ENCODE data around the gene CDC20B. TPM values are rescaled to one million over a fixed set of nuclear protein-coding genes. Genes with fewer than 3 reads are reported as not detected.
A peak's percentile ranks its signal among the peaks of the same experiment; 100 is the strongest.

CDC20B gene
- total RNA-seq = not detected
- not detected for polyA plus RNA-seq
- long read RNA-seq, donor 1 = 0 reads
- long read RNA-seq, donor 2 = 0 reads

GRCh38 chr5:55172937-55173686, at the start of gene CDC20B:
TSS of gene CDC20B (minus strand) at chr5:55173177. CDS start at chr5:55173000, 177 bp downstream.
- no peak for TF ChIP-seq CTCF (IDR thresholded peaks at IDR 0.05 in 8 of 11, conservative IDR thresholded peaks at IDR 0.05 in 3 of 11)
- no peak for TF ChIP-seq POLR2A (IDR thresholded peaks at IDR 0.05)
- peak in 1 of 3 donors; percentile 21 for TF ChIP-seq POLR2AphosphoS5 (IDR thresholded peaks at IDR 0.05)
- Histone ChIP-seq H3K36me3 (no peaks in the 10 kb centered on the region), H3K4me3 (peak within 1 kb of the TSS; percentile 22 to 68 (median 46)), H3K9me3 (no peaks in the 10 kb centered on the region), H3K27me3 (replicated peaks in 1 of 7) (peaks cover 3 to 99% (median 68%) of the 10 kb centered on the region in 7 donors), H3K4me1 (peaks cover 20 to 42% (median 33%) of the 10 kb centered on the region in 6 donors), H3K27ac (no peak within 1 kb of the TSS)
- WGBS, 5 donors = 1% methylated on average over 51 to 69 of the region's 69 CpGs
- DNase-seq = peak; percentile 89
- intact Hi-C loops (cut with DNase I; ENCODE audit: low total_unique reads) = loop anchor here (10.0 kb wide), 1 partner anchor 52 kb away; the partner anchor contains the start of gene MCIDAS

- intact Hi-C loops (cut with DNase I; ENCODE audit: low total_unique reads) = loop anchor here (10.0 kb wide), 1 partner anchor 48 kb away; the partner anchor contains the start of gene CDC20B
- 16 to 21% (median 18%) methylated on average over 30 of the region's 30 CpGs for WGBS, 5 donors
- TF ChIP-seq POLR2A (IDR thresholded peaks at IDR 0.05) (no peak), POLR2AphosphoS5 (IDR thresholded peaks at IDR 0.05) (no peak), CTCF (IDR thresholded peaks at IDR 0.05 in 8 of 11, conservative IDR thresholded peaks at IDR 0.05 in 3 of 11) (no peak)
These were observed 49.4 kb upstream of the CDC20B start for GRCh38 chr5:55222092-55222984.

GRCh38 chr5:55220433-55221185, 47.6 kb upstream of the CDC20B start:
- intact Hi-C loops (cut with DNase I; ENCODE audit: low total_unique reads) = loop anchor here (10.0 kb wide), 1 partner anchor 46 kb away; the partner anchor contains the start of gene CDC20B
- no peaks in the 10 kb centered on the region for H3K36me3 ChIP-seq
- H3K4me3 ChIP-seq = peak overlapping the region in 7 of 8 donors; percentile 12 to 65 (median 20)
- no peak overlapping the region for H3K27ac ChIP-seq
- peaks cover 6 to 38% (median 27%) of the 10 kb centered on the region in 6 donors for H3K4me1 ChIP-seq
- H3K27me3 ChIP-seq (replicated peaks in 1 of 7) = peaks cover 32 to 90% (median 69%) of the 10 kb centered on the region in 7 donors
- TF ChIP-seq POLR2A (IDR thresholded peaks at IDR 0.05) = no peak
- TF ChIP-seq CTCF (IDR thresholded peaks at IDR 0.05 in 8 of 11, conservative IDR thresholded peaks at IDR 0.05 in 3 of 11) = no peak
- peak in 2 of 3 donors; percentile 27 to 55 for TF ChIP-seq POLR2AphosphoS5 (IDR thresholded peaks at IDR 0.05)
- DNase-seq = no peak
- 2 to 5% (median 4%) methylated on average over 26 to 62 of the region's 62 CpGs for WGBS, 5 donors
- no peaks in the 10 kb centered on the region for H3K9me3 ChIP-seq

More at GRCh38 chr5:55222092-55222984, 49.4 kb upstream of the CDC20B start:
- H3K36me3 ChIP-seq = no peaks in the 10 kb centered on the region
- peaks cover 33 to 100% (median 86%) of the 10 kb centered on the region in 7 donors for H3K27me3 ChIP-seq (replicated peaks in 1 of 7)
- H3K9me3 ChIP-seq = no peaks in the 10 kb centered on the region
- no peak overlapping the region for H3K27ac ChIP-seq
- H3K4me3 ChIP-seq = peak overlapping the region in 1 of 8 donors; percentile 53
- no peak for DNase-seq
- H3K4me1 ChIP-seq = peaks cover 17 to 55% (median 40%) of the 10 kb centered on the region in 6 donors

All from spleen (tissue), 13 donors.